IPS-20b (cell line): ENCODE measurements around the gene GOLGA8R.
"Not testable (repeated sequence)": the region's sequence is repeated elsewhere in the genome, so short reads cannot be mapped to it uniquely, and the experiment has no call there.

ENCODE experiments used
- H3K27ac ChIP-seq: one replicate; pipeline ENCODE4 v1.5.1; 2013; ENCODE audit warnings: low read length
- H3K27me3 ChIP-seq: 2 replicates; pipeline ENCODE4 v1.6.1; 2013; ENCODE audit warnings: mild to moderate bottlenecking, low read length, inconsistent platforms; ENCODE audit not compliant: insufficient read depth
- H3K36me3 ChIP-seq: 2 replicates; pipeline ENCODE4 v1.6.1; 2013; ENCODE audit warnings: low read depth, mild to moderate bottlenecking, inconsistent platforms, low read length, moderate library complexity; ENCODE audit not compliant: insufficient read depth
- H3K4me1 ChIP-seq: 2 replicates; pipeline ENCODE4 v1.6.1; 2013; ENCODE audit warnings: mild to moderate bottlenecking, control low read depth, inconsistent platforms, low read length, moderate library complexity; ENCODE audit not compliant: insufficient read depth
- H3K4me3 ChIP-seq: 2 replicates; pipeline ENCODE4 v1.5.1; 2013; ENCODE audit warnings: mild to moderate bottlenecking, low read length, inconsistent platforms
- H3K9ac ChIP-seq: 2 replicates; pipeline ENCODE4 v1.6.1; 2013; ENCODE audit warnings: low read depth, mild to moderate bottlenecking, inconsistent platforms, low read length, moderate library complexity
- H3K9me3 ChIP-seq: 2 replicates; pipeline ENCODE4 v1.6.1; 2013; ENCODE audit warnings: mild to moderate bottlenecking, low read depth, low read length, inconsistent platforms; ENCODE audit not compliant: insufficient read depth

Gene GOLGA8R

GRCh38 chr15:30377082-30377413 is 37.0 kb downstream of the GOLGA8R start:
- not testable (repeated sequence) for H3K9ac ChIP-seq, H3K4me1 ChIP-seq, H3K9me3 ChIP-seq, H3K4me3 ChIP-seq, H3K27ac ChIP-seq, H3K27me3 ChIP-seq, H3K36me3 ChIP-seq

- not testable (repeated sequence) for H3K4me1 ChIP-seq, H3K9ac ChIP-seq, H3K27me3 ChIP-seq, H3K4me3 ChIP-seq, H3K27ac ChIP-seq, H3K9me3 ChIP-seq, H3K36me3 ChIP-seq
Observed at GRCh38 chr15:30376375-30377081, 37.5 kb downstream of the GOLGA8R start.

GRCh38 chr15:30375872-30376271 is 38.2 kb downstream of the GOLGA8R start:
- H3K4me1 ChIP-seq, H3K4me3 ChIP-seq, H3K27ac ChIP-seq, H3K36me3 ChIP-seq, H3K9me3 ChIP-seq, H3K9ac ChIP-seq, H3K27me3 ChIP-seq: not testable (repeated sequence)

DNA sequence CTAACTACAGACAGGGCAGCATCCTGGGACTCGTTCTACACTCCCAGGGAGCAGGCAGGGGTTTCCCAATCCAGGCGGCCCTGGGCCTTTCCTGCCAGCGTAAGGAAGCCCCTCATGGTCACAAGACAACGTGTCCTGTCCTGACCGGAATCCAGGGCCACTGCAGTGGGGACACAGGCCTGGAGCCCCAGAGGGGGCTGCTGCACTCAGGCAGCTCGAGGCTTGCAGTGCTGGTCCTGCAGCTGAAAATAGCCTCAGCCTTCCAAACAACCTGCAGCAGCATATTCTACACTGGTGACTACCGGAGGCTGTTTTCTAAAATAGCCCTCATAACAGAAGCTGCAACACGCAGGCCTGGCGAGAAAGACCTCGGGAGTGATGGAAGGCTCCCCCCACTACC is 39.2 kb downstream of the GOLGA8R start:
- H3K9me3 ChIP-seq, H3K27me3 ChIP-seq, H3K27ac ChIP-seq, H3K9ac ChIP-seq, H3K4me1 ChIP-seq, H3K36me3 ChIP-seq, H3K4me3 ChIP-seq: not testable (repeated sequence)

DNA sequence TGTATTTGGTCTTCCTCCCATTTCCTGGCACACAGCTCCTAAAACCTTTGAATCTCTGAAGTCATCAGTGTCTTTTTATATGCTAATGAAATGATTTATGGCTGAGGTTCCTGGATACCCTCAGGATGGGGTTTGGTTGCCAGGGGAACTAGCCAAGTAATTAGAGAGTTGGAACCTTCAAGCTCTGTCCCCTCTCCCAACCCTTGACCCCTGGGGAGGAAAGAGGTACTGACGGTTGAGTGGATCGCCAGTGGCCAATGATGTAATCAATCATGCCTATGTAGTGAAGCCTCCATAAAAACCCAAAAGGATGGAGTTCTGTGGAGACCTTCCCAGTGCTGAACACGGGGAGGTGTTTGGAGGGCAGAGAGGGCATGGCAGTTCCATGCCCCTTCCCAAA is 45.8 kb downstream of the GOLGA8R start:
- not testable (repeated sequence) for H3K4me1 ChIP-seq, H3K27me3 ChIP-seq, H3K4me3 ChIP-seq, H3K9me3 ChIP-seq, H3K9ac ChIP-seq, H3K36me3 ChIP-seq, H3K27ac ChIP-seq

- not testable (repeated sequence) for H3K4me3 ChIP-seq, H3K9me3 ChIP-seq, H3K27me3 ChIP-seq, H3K27ac ChIP-seq, H3K36me3 ChIP-seq, H3K4me1 ChIP-seq, H3K9ac ChIP-seq
Observed at GRCh38 chr15:30367246-30367645, 46.8 kb downstream of the GOLGA8R start.

DNA sequence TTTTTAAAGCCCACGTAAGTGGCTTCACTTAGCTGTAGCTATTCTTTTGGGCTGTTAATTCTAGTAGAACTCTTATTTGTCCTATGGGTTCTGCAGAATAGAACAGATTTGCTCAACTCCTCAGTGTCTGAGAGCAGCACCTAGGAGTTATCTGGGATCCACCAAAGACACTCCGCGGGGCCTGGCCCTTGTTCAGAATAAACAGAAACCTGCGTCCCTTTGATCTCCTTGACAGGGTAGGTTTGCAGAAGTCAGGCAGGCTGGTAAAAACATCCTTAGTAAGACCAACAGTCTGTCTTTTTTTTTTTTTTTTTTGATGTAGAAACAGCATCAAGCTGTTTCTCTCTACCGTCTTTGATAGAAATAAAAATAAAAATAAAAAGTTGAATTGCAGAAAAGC is 52.7 kb downstream of the GOLGA8R start:
- not testable (repeated sequence) for H3K4me1 ChIP-seq, H3K9me3 ChIP-seq, H3K9ac ChIP-seq, H3K27me3 ChIP-seq, H3K4me3 ChIP-seq, H3K27ac ChIP-seq, H3K36me3 ChIP-seq

DNA sequence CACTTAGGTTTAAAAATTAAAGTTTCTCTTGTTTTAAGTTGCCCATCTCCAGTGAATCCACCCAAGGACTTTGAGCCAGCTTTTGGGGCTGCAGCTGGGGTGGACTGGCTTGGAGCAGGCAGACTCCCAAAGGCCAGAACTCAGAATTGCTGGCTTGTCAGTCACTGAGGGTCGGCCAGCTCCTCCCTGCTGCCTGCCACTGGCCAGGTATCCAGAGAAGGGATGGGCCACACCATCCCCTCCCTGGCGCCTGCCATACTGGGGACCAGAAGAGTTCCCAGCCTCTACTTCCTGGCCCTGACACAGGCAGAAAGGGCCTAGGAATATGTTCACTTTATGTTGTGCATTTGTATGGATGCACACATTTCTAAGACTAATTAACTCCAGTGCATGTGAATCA is 53.1 kb downstream of the GOLGA8R start:
- not testable (repeated sequence) for H3K9ac ChIP-seq, H3K9me3 ChIP-seq, H3K4me3 ChIP-seq, H3K36me3 ChIP-seq, H3K27me3 ChIP-seq, H3K4me1 ChIP-seq, H3K27ac ChIP-seq

DNA sequence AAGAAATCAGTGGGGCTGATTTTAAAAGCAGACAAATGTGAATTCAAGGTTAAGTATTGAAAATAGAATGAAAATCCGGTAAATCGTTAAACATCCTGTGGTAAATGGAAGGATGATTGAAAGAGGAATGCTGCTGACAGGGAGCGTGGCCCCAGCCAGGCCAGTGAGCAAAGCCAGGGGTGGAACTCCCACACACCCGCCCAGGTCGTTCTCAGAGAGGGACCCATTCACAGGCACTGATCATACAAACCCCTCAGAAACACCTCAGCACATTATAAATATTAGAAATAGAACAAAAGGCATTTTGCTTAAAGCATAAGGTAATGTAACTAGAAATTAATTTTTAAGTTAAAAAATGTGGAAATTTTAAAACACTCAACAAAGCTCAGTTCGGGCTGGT is 59.0 kb downstream of the GOLGA8R start:
- not testable (repeated sequence) for H3K9ac ChIP-seq, H3K36me3 ChIP-seq, H3K27ac ChIP-seq, H3K9me3 ChIP-seq, H3K27me3 ChIP-seq, H3K4me1 ChIP-seq, H3K4me3 ChIP-seq
